SH-SY5Y (cell line): Measurements from ENCODE around the gene LARGE1.

Experiments used
- GATA2 ChIP-seq: IDR thresholded peaks from 2 replicates; pipeline ENCODE4 v1.6.1; 2011; ENCODE audit warnings: mild to moderate bottlenecking, low read depth, low read length
- GATA3 ChIP-seq: IDR thresholded peaks from 2 replicates; pipeline ENCODE4 v1.6.1; 2011; ENCODE audit warnings: low read depth, mild to moderate bottlenecking, low read length, moderate library complexity

GRCh38 chr22:33780531-33781136 is 139.6 kb downstream of the LARGE1 start:
- no peak for TF ChIP-seq GATA2
- TF ChIP-seq GATA3, result no peak
